Aorta (tissue), 5 donors: Measurements from ENCODE around the gene MAPKAPK2. TPM values are rescaled to one million over a fixed set of nuclear protein-coding genes. Genes with fewer than 3 reads are reported as not detected.

Source experiments
- ATAC-seq: fragments of 200-7000 bp; cut with Tn5 transposase; one replicate; pipeline ENCODE4 v1.9.1; 2022; ENCODE audit warnings: moderate library complexity; ENCODE audit not compliant: low FRiP score
- DNase-seq, 2 donors: peaks; one replicate each; pipeline ENCODE4 v3.0.0-alpha.2; 2020
- H3K27ac ChIP-seq, 2 donors: one replicate each; pipeline ENCODE4 v1.5.1; 2013; ENCODE audit warnings: low read length in 2 of 2, mild to moderate bottlenecking in 2 of 2, moderate library complexity in 2 of 2, control low read depth in 1 of 2, inconsistent platforms in 1 of 2, low read depth in 1 of 2
- H3K27me3 ChIP-seq, 2 donors: one replicate each; pipeline ENCODE4 v1.6.1; 2013; ENCODE audit warnings: control low read depth in 1 of 2, low read length in 1 of 2, mild to moderate bottlenecking in 1 of 2, moderate library complexity in 1 of 2; ENCODE audit not compliant: insufficient read depth in 2 of 2, control insufficient read depth in 1 of 2
- H3K36me3 ChIP-seq, 2 donors: one replicate each; pipeline ENCODE4 v1.6.1; 2013; ENCODE audit warnings: control low read depth in 1 of 2, low read length in 1 of 2, mild to moderate bottlenecking in 1 of 2; ENCODE audit not compliant: insufficient read depth in 2 of 2, control insufficient read depth in 1 of 2
- H3K4me1 ChIP-seq, 2 donors: one replicate each; pipeline ENCODE4 v1.6.1; 2013; ENCODE audit warnings: low read length in 2 of 2, control low read depth in 1 of 2, mild to moderate bottlenecking in 1 of 2, moderate library complexity in 1 of 2; ENCODE audit not compliant: insufficient read depth in 2 of 2, control insufficient read depth in 1 of 2
- H3K4me3 ChIP-seq, 2 donors: one replicate each; pipeline ENCODE4 v1.5.1; 2013; ENCODE audit warnings: low read length in 2 of 2, control low read depth in 1 of 2, mild to moderate bottlenecking in 1 of 2
- H3K9me3 ChIP-seq: one replicate; pipeline ENCODE4 v1.6.1; 2013; ENCODE audit warnings: mild to moderate bottlenecking, low read length; ENCODE audit not compliant: control insufficient read depth
- WGBS, 2 donors: extraction: QIAGEN DNeasy Blood & Tissue Kit; methylation state at CpG; one replicate each; pipeline ENCODE4 v1.1.7; 2013; 5-methylcytosine and 5-hydroxymethylcytosine counted together
- intact Hi-C, 2 donors: fragments of 100-400 bp; cut with DNase I; formaldehyde crosslinking; loops; one replicate each; pipeline versions ENCODE4 v1.14.2 to v1.15.0; 2022
- polyA plus RNA-seq, 2 donors: library from polyadenylated mRNA; stranded (reverse); fragments of 200-250 nt; gene quantifications; one replicate each; pipeline ENCODE4 v1.2.3, GENCODE V29; 2013
- total RNA-seq, 2 donors: library from RNA; stranded (reverse); fragmentation: NEBNext Ultra II Directional; extraction: Animal tissue kit (Norgen Biotek cat#: 25700); gene quantifications; one replicate each; pipeline ENCODE4 v1.2.1, GENCODE V29; 2021
- donor health status: healthy with polysubstance abuse.
- donor health status: Bipolar disorder and iron deficiency.
- donor health status: DM: no; HTN: no; CAD: no.
- donor health status: DM: no; HTN: no; CAD: no.
- donor health status: DM: yes; HTN: yes; CAD: no.

MAPKAPK2 gene
- total and polyA plus RNA-seq, 4 donors: 40.2 to 117 (median 67.7) TPM

- Histone ChIP-seq H3K36me3 (no peaks in the 10 kb centered on the region), H3K4me1 (no peaks in the 10 kb centered on the region), H3K4me3 (no peak overlapping the region), H3K27me3 (no peaks in the 10 kb centered on the region), H3K9me3 (no peaks in the 10 kb centered on the region), H3K27ac (no peak overlapping the region)
- WGBS, 2 donors: 74 to 75% methylated on average over 13 of the region's 13 CpGs
- DNase-seq (no peak), ATAC-seq (no peak)
- intact Hi-C loops: no loop called here
These were observed 58.1 kb downstream of the MAPKAPK2 start for GRCh38 chr1:206742719-206743383.

GRCh38 chr1:206744683-206745082 lies 60.0 kb downstream of the MAPKAPK2 start:
- no peak overlapping the region for H3K27ac ChIP-seq
- H3K4me3 ChIP-seq: no peak overlapping the region
- ATAC-seq (no peak), DNase-seq (no peak)
- intact Hi-C loops: no loop called here
- no peaks in the 10 kb centered on the region for H3K36me3 ChIP-seq
- H3K27me3 ChIP-seq: no peaks in the 10 kb centered on the region
- no peaks in the 10 kb centered on the region for H3K9me3 ChIP-seq
- no peaks in the 10 kb centered on the region for H3K4me1 ChIP-seq
- 67 to 70% methylated on average over 4 of the region's 4 CpGs for WGBS, 2 donors

- intact Hi-C loops: no loop called here
- ATAC-seq (no peak), DNase-seq (no peak)
- Histone ChIP-seq H3K27ac (no peak overlapping the region), H3K4me1 (no peaks in the 10 kb centered on the region), H3K36me3 (no peaks in the 10 kb centered on the region), H3K9me3 (no peaks in the 10 kb centered on the region), H3K4me3 (no peak overlapping the region), H3K27me3 (no peaks in the 10 kb centered on the region)
- 88 to 94% methylated on average over 1 of the region's 1 CpG for WGBS, 2 donors
These were observed 60.6 kb downstream of the MAPKAPK2 start for GRCh38 chr1:206745301-206745700.

- H3K4me1 ChIP-seq: no peaks in the 10 kb centered on the region
- DNase-seq (no peak), ATAC-seq (no peak)
- H3K4me3 ChIP-seq: no peak overlapping the region
- H3K9me3 ChIP-seq: no peaks in the 10 kb centered on the region
- 90 to 91% methylated on average over 3 of the region's 3 CpGs for WGBS, 2 donors
- intact Hi-C loops: no loop called here
- H3K27me3 ChIP-seq: no peaks in the 10 kb centered on the region
- no peak overlapping the region for H3K27ac ChIP-seq
- H3K36me3 ChIP-seq: no peaks in the 10 kb centered on the region
These were observed 63.8 kb downstream of the MAPKAPK2 start for GRCh38 chr1:206748348-206749030.

- Histone ChIP-seq H3K4me3 (no peak overlapping the region), H3K27ac (no peak overlapping the region), H3K27me3 (no peaks in the 10 kb centered on the region), H3K9me3 (no peaks in the 10 kb centered on the region), H3K36me3 (no peaks in the 10 kb centered on the region), H3K4me1 (no peaks in the 10 kb centered on the region)
- intact Hi-C loops: no loop called here
- DNase-seq: no peak
- ATAC-seq: no peak
- 51 to 53% methylated on average over 5 of the region's 5 CpGs for WGBS, 2 donors
These were observed 67.2 kb downstream of the MAPKAPK2 start for GRCh38 chr1:206751891-206752290.

GRCh38 chr1:206752481-206752880 lies 67.8 kb downstream of the MAPKAPK2 start:
- Histone ChIP-seq H3K36me3 (no peaks in the 10 kb centered on the region), H3K4me1 (no peaks in the 10 kb centered on the region), H3K27ac (no peak overlapping the region), H3K4me3 (no peak overlapping the region), H3K27me3 (no peaks in the 10 kb centered on the region), H3K9me3 (no peaks in the 10 kb centered on the region)
- intact Hi-C loops: no loop called here
- ATAC-seq (no peak), DNase-seq (no peak)
- 87 to 92% methylated on average over 2 of the region's 2 CpGs for WGBS, 2 donors

- no peak overlapping the region for H3K4me3 ChIP-seq
- no peaks in the 10 kb centered on the region for H3K9me3 ChIP-seq
- no peaks in the 10 kb centered on the region for H3K27me3 ChIP-seq
- intact Hi-C loops: no loop called here
- no peak overlapping the region for H3K27ac ChIP-seq
- no peaks in the 10 kb centered on the region for H3K4me1 ChIP-seq
- DNase-seq (no peak), ATAC-seq (no peak)
- H3K36me3 ChIP-seq: no peaks in the 10 kb centered on the region
- WGBS, 2 donors: 91 to 94% methylated on average over 3 of the region's 3 CpGs
These were observed 68.4 kb downstream of the MAPKAPK2 start for GRCh38 chr1:206753141-206753540.

GRCh38 chr1:206754011-206754410 lies 69.3 kb downstream of the MAPKAPK2 start:
- DNase-seq: no peak
- 33 to 43% methylated on average over 1 of the region's 1 CpG for WGBS, 2 donors
- no peak overlapping the region for H3K4me3 ChIP-seq
- no peaks in the 10 kb centered on the region for H3K36me3 ChIP-seq
- ATAC-seq: no peak
- H3K4me1 ChIP-seq: no peaks in the 10 kb centered on the region
- H3K27ac ChIP-seq: no peak overlapping the region
- H3K9me3 ChIP-seq: no peaks in the 10 kb centered on the region
- no peaks in the 10 kb centered on the region for H3K27me3 ChIP-seq
- intact Hi-C loops: no loop called here
